ENCODE results near the gene LRRC4C.

Gene LRRC4C

GRCh38 chr11:40328890-40329614, 1130.4 kb downstream of the LRRC4C start:
- DNase-seq (ENCODE audit: insufficient read length, low spot score) (peak; percentile 86), FAIRE-seq (peak; percentile 95)

GRCh38 chr11:40323241-40323640, 1136.2 kb downstream of the LRRC4C start:
- DNase-seq (ENCODE audit: insufficient read length, low spot score) (no peak), FAIRE-seq (no peak)

GRCh38 chr11:40321537-40321936, 1137.9 kb downstream of the LRRC4C start:
- no peak for DNase-seq (ENCODE audit: insufficient read length, low spot score)
- FAIRE-seq = no peak

GRCh38 chr11:40316171-40316570, 1143.3 kb downstream of the LRRC4C start:
- FAIRE-seq (no peak), DNase-seq (ENCODE audit: insufficient read length, low spot score) (no peak)

GRCh38 chr11:40315122-40315521, 1144.3 kb downstream of the LRRC4C start:
- FAIRE-seq (no peak), DNase-seq (ENCODE audit: insufficient read length, low spot score) (no peak)

GRCh38 chr11:40314327-40314726, 1145.1 kb downstream of the LRRC4C start:
- DNase-seq (ENCODE audit: insufficient read length, low spot score) = no peak

GRCh38 chr11:40306938-40307548, 1152.4 kb downstream of the LRRC4C start:
- DNase-seq (ENCODE audit: insufficient read length, low spot score) (peak; percentile 39), FAIRE-seq (no peak)

More at GRCh38 chr11:40314327-40314726, 1145.1 kb downstream of the LRRC4C start:
- no peak for FAIRE-seq

- no peak for DNase-seq (ENCODE audit: insufficient read length, low spot score)
Measured at GRCh38 chr11:40302669-40303068, 1156.8 kb downstream of the LRRC4C start.

GRCh38 chr11:40295466-40295865, 1164.0 kb downstream of the LRRC4C start:
- FAIRE-seq = no peak
- DNase-seq (ENCODE audit: insufficient read length, low spot score) = no peak

More at GRCh38 chr11:40302669-40303068, 1156.8 kb downstream of the LRRC4C start:
- no peak for FAIRE-seq

- FAIRE-seq (no peak), DNase-seq (ENCODE audit: insufficient read length, low spot score) (no peak)
Measured at GRCh38 chr11:40294741-40295140, 1164.7 kb downstream of the LRRC4C start.

- FAIRE-seq = no peak
Measured at GRCh38 chr11:40294349-40294735, 1165.1 kb downstream of the LRRC4C start.

GRCh38 chr11:40293655-40294348, 1165.7 kb downstream of the LRRC4C start:
- DNase-seq (ENCODE audit: insufficient read length, low spot score) = peak; percentile 84
- peak; percentile 70 for FAIRE-seq

More at GRCh38 chr11:40294349-40294735, 1165.1 kb downstream of the LRRC4C start:
- DNase-seq (ENCODE audit: insufficient read length, low spot score) = no peak

GRCh38 chr11:40292721-40293508, 1166.5 kb downstream of the LRRC4C start:
- DNase-seq (ENCODE audit: insufficient read length, low spot score) (no peak), FAIRE-seq (no peak)

- FAIRE-seq = no peak
Measured at GRCh38 chr11:40291741-40292140, 1167.7 kb downstream of the LRRC4C start.

GRCh38 chr11:40291329-40291728, 1168.1 kb downstream of the LRRC4C start:
- DNase-seq (ENCODE audit: insufficient read length, low spot score) (no peak), FAIRE-seq (no peak)

More at GRCh38 chr11:40291741-40292140, 1167.7 kb downstream of the LRRC4C start:
- DNase-seq (ENCODE audit: insufficient read length, low spot score) = no peak

- FAIRE-seq (no peak), DNase-seq (ENCODE audit: insufficient read length, low spot score) (no peak)
Measured at GRCh38 chr11:40290171-40290631, 1169.3 kb downstream of the LRRC4C start.

- FAIRE-seq (no peak), DNase-seq (ENCODE audit: insufficient read length, low spot score) (no peak)
Measured at GRCh38 chr11:40289370-40289769, 1170.1 kb downstream of the LRRC4C start.

GRCh38 chr11:40287916-40288803, 1171.3 kb downstream of the LRRC4C start:
- DNase-seq (ENCODE audit: insufficient read length, low spot score) (no peak), FAIRE-seq (no peak)

GRCh38 chr11:40286137-40286536, 1173.3 kb downstream of the LRRC4C start:
- DNase-seq (ENCODE audit: insufficient read length, low spot score) = no peak
- FAIRE-seq = no peak

- FAIRE-seq = no peak
- DNase-seq (ENCODE audit: insufficient read length, low spot score) = no peak
Measured at GRCh38 chr11:40285558-40285957, 1173.9 kb downstream of the LRRC4C start.
